ENCODE results near the gene EIF2B2.

The EIF2B2 gene

DNA sequence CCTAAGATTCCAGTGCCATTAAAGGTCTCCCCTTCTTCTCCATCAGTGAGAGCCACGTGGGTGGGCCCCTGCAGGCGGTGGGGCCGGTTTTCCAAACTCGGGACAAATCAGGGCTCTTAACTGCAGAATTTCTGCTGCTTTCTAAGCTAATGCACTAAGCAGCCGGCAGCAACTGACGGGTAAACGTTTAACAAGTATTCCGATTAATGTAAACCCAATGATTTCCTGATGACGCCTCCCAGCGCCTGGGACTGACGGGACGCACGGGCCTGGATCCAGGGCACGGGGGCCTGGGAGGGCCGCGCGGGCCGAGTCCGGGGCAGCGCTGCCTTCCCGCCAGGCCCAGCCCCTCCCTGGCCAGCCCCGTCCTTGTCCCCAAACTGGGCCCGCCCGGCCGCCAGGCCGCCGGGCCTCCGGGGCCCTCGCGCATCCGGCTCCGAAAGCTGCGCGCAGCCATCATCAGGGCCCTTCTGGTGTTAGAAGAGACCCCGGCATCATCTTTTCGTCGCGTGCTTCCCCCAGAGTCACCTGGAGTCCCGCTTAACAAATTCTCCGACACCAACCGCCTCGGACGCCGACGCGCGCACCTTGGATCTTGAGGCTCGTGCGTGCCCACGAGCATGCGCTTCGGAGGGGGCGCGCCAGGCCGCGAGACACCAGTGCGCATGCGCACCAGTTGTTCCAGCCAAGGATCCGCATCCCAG, 48.3 kb downstream of the EIF2B2 start, which contains the start of gene MLH3:
MLH3 (minus strand) TSS at position 616 of the 704 bp plus-strand sequence. CDS start 1,812 bp downstream, outside the sequence.
- H3K4me3 ChIP-seq (ENCODE audit: low read depth, low read length), result peak within 1 kb of the TSS; percentile 52
- TF ChIP-seq, protein P1, sequence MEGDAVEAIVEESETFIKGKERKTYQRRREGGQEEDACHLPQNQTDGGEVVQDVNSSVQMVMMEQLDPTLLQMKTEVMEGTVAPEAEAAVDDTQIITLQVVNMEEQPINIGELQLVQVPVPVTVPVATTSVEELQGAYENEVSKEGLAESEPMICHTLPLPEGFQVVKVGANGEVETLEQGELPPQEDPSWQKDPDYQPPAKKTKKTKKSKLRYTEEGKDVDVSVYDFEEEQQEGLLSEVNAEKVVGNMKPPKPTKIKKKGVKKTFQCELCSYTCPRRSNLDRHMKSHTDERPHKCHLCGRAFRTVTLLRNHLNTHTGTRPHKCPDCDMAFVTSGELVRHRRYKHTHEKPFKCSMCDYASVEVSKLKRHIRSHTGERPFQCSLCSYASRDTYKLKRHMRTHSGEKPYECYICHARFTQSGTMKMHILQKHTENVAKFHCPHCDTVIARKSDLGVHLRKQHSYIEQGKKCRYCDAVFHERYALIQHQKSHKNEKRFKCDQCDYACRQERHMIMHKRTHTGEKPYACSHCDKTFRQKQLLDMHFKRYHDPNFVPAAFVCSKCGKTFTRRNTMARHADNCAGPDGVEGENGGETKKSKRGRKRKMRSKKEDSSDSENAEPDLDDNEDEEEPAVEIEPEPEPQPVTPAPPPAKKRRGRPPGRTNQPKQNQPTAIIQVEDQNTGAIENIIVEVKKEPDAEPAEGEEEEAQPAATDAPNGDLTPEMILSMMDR (IDR thresholded peaks at IDR 0.05; ENCODE audit: low read depth, low read length), result no peak
- peak; percentile 78 for DNase-seq (ENCODE audit: low read depth, low spot score)
- in situ Hi-C loops (cut with HindIII; ENCODE audit: low sequenced_read_pairs), result no loop called here

DNA sequence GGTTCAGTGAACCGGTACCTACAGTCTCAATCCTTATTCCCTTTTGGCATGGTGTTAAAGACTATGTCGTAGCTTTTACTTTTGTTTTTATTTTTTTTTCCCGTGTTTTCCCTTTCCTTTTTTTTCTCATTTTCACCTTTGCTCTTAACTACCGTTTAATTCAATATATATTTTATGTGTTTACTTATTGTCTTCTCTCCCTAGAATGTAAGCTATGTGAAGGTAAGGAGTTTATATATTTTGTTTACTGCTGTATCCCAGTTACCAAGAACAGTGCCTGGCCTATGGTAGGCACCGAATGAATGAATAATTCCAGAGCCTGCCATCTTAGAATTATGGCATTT, 48.8 kb downstream of the EIF2B2 start:
- TF ChIP-seq, protein P1 (IDR thresholded peaks at IDR 0.05; ENCODE audit: low read depth, low read length), result no peak
- in situ Hi-C loops (cut with HindIII; ENCODE audit: low sequenced_read_pairs), result no loop called here
- H3K4me3 ChIP-seq (ENCODE audit: low read depth, low read length), result peak overlapping the region; percentile 52
- no peak for DNase-seq (ENCODE audit: low read depth, low spot score)

DNA sequence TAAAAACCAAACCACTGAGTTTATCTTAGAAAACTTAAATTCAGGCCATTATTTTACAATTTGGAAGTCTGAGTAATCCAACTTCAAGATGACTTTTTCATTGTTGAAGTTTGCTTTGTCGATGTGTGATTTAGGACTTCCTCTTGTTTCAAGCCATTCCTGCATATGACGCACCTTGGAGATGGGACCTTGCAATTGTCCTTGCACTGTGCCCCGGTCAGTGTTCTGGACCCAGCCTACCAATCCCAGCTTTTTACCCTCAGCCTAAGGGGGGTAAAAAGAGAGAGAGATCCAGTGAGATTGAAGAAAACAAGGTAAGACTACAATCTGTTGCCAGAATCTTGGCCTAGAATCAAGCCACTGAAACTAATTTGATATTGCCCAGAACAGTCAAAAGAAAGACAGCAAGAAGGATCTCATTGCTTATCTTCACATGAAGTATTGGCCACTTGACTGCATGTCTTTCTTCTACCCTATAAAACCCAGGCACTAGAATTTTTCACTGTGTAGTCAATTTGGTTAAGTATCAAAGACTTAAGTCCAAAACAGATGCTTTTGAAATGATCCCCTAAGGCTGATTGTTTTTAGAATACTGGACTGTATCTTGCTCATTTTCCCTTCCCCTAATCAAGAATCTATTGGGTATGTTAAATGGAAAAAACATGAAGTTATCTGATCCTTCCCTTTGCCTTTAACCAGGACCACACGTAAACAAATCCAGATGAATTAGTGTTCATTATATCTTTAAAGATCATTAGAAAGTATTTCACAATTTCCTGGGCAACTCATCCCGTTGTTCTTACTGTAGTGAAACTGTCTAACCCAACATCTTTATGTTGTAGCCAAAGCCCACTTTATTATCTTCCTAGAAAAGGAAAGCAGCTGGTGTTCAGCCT, 50.9 kb downstream of the EIF2B2 start:
- no peak for DNase-seq (ENCODE audit: low read depth, low spot score)
- no peak overlapping the region for H3K4me3 ChIP-seq (ENCODE audit: low read depth, low read length)
- TF ChIP-seq, protein P1 (IDR thresholded peaks at IDR 0.05; ENCODE audit: low read depth, low read length), result no peak
- in situ Hi-C loops (cut with HindIII; ENCODE audit: low sequenced_read_pairs), result no loop called here

DNA sequence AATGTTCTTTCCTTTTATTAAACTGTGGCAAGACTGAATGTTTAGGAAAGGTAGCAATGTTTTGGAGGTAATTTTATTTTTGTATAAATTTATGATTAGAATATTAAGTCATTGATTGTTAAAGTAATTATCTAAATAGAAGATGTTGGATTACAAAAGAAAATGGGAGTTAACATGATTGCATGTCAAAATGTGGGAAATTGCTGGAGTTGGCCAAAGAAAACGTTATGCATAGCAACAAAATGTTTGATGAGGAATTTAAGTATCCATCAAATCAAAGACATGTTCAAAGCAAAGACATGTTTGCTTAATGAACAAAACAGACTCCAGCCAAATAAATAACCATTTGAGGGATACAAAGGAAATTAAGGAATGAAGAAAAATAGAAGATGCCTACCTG, 51.7 kb downstream of the EIF2B2 start:
- TF ChIP-seq, protein P1 (IDR thresholded peaks at IDR 0.05; ENCODE audit: low read depth, low read length), result no peak
- no peak for DNase-seq (ENCODE audit: low read depth, low spot score)
- in situ Hi-C loops (cut with HindIII; ENCODE audit: low sequenced_read_pairs), result no loop called here
- H3K4me3 ChIP-seq (ENCODE audit: low read depth, low read length), result no peak overlapping the region

DNA sequence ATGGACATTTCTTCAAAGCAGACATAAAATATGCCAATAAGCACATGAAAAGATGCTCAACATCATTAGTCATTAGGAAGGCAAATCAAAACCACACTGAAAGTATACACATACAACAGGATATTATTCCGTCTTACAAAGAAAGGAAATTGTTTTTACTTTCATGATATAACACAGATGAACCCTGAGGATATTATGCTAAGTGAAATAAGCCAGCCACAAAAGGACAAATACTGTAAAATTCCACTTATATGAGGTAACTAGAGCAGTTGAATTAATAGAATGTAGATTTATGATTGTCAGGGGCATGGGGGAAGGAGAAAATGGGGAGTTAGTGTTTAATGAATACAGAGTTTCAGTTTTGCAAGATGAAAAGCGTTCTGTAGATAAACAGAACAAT, 56.9 kb downstream of the EIF2B2 start:
- in situ Hi-C loops (cut with HindIII; ENCODE audit: low sequenced_read_pairs), result no loop called here
- TF ChIP-seq, protein P1 (IDR thresholded peaks at IDR 0.05; ENCODE audit: low read depth, low read length), result no peak
- DNase-seq (ENCODE audit: low read depth, low spot score), result peak; percentile 25
- H3K4me3 ChIP-seq (ENCODE audit: low read depth, low read length), result no peak overlapping the region

DNA sequence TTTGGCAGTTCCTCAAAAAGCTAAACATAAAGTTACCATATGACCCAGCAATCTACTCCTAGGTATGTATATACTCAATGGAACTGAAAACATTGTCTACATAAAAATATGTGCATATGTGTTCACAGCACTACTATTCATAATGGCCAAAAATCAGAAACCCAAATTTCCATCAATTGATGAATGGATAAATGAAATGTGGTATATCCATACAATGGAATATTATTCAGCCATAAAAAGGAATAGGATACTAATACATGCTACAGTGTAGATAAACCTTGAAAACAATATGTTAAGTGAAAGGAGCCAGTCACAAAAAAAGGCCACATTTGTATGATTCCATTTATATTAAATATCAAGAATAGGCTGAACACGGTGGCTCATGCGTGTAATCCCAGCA, 57.7 kb downstream of the EIF2B2 start:
- no peak overlapping the region for H3K4me3 ChIP-seq (ENCODE audit: low read depth, low read length)
- DNase-seq (ENCODE audit: low read depth, low spot score), result no peak
- in situ Hi-C loops (cut with HindIII; ENCODE audit: low sequenced_read_pairs), result no loop called here
- TF ChIP-seq, protein P1 (IDR thresholded peaks at IDR 0.05; ENCODE audit: low read depth, low read length), result no peak
